ENCODE data around the gene ATP8A1. TPM values are rescaled to one million over a fixed set of nuclear protein-coding genes. Genes with fewer than 3 reads are reported as not detected.

The ATP8A1 gene
- total RNA-seq, 4 donors from 2014 or later, result 6.2 to 10.8 (median 7.1) TPM

- WGBS, result 55% methylated on average over 17 of the region's 17 CpGs
- H3K4me3 ChIP-seq, result peak overlapping the region; percentile 56 to 64 (median 60)
- TF ChIP-seq EP300 (IDR thresholded peaks at IDR 0.05) (no peak), POLR2AphosphoS5 (IDR thresholded peaks at IDR 0.05) (no peak)
These were observed 260.5 kb downstream of the ATP8A1 start for GRCh38 chr4:42396361-42396751.

DNA sequence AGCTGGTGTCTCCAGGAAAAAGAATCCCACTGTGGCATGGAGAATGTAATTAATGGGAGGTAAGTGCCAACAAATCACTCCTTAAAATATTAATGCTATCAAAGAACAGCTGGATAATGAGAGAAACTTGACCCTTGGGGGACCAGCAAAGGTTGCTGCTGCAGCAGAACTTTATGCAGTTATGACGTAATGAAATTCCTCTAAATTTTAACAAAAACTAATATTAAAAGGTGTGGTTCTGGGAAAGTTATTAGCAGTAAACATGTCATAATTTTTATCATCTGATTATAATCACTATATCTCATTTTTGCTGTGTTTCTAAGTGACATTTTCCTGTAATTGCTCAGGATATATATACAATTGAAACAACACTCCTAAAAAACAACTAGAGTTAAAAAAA lies 261.3 kb downstream of the ATP8A1 start:
- no peaks in the 10 kb centered on the region for H3K36me3 ChIP-seq
- TF ChIP-seq POLR2AphosphoS5 (IDR thresholded peaks at IDR 0.05) (no peak), POLR2A (IDR thresholded peaks at IDR 0.05; ENCODE audit: low read depth) (no peak), EP300 (IDR thresholded peaks at IDR 0.05) (no peak)
- TF ChIP-seq, protein P1, sequence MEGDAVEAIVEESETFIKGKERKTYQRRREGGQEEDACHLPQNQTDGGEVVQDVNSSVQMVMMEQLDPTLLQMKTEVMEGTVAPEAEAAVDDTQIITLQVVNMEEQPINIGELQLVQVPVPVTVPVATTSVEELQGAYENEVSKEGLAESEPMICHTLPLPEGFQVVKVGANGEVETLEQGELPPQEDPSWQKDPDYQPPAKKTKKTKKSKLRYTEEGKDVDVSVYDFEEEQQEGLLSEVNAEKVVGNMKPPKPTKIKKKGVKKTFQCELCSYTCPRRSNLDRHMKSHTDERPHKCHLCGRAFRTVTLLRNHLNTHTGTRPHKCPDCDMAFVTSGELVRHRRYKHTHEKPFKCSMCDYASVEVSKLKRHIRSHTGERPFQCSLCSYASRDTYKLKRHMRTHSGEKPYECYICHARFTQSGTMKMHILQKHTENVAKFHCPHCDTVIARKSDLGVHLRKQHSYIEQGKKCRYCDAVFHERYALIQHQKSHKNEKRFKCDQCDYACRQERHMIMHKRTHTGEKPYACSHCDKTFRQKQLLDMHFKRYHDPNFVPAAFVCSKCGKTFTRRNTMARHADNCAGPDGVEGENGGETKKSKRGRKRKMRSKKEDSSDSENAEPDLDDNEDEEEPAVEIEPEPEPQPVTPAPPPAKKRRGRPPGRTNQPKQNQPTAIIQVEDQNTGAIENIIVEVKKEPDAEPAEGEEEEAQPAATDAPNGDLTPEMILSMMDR (IDR thresholded peaks at IDR 0.05), result no peak
- intact Hi-C loops (cut with DNase I), result loop anchor here (10.0 kb wide), 1 partner anchor 119 kb away; no protein-coding TSS in a partner anchor
- WGBS, result 76% methylated on average over 1 of the region's 1 CpG
- peaks cover 11 to 31% (median 29%) of the 10 kb centered on the region in 4 donors for H3K4me1 ChIP-seq
- H3K9me3 ChIP-seq, result no peaks in the 10 kb centered on the region
- DNase-seq (ENCODE audit: extremely low spot score), result no peak
- peaks cover 0 to 51% (median 15%) of the 10 kb centered on the region in 4 donors for H3K27me3 ChIP-seq
- no peak overlapping the region for H3K4me3 ChIP-seq
- no peak overlapping the region for H3K27ac ChIP-seq (replicated peaks in 1 of 4)

More at GRCh38 chr4:42396361-42396751, 260.5 kb downstream of the ATP8A1 start:
- H3K27ac ChIP-seq (replicated peaks in 1 of 4), result no peak overlapping the region
- no peak for DNase-seq (ENCODE audit: extremely low spot score)
- H3K9me3 ChIP-seq, result no peaks in the 10 kb centered on the region
- H3K27me3 ChIP-seq, result peaks cover 0 to 59% (median 17%) of the 10 kb centered on the region in 4 donors
- intact Hi-C loops (cut with DNase I), result loop anchor here (10.0 kb wide), 1 partner anchor 118 kb away; no protein-coding TSS in a partner anchor
- no peaks in the 10 kb centered on the region for H3K36me3 ChIP-seq
- peaks cover 11 to 31% (median 29%) of the 10 kb centered on the region in 4 donors for H3K4me1 ChIP-seq

DNA sequence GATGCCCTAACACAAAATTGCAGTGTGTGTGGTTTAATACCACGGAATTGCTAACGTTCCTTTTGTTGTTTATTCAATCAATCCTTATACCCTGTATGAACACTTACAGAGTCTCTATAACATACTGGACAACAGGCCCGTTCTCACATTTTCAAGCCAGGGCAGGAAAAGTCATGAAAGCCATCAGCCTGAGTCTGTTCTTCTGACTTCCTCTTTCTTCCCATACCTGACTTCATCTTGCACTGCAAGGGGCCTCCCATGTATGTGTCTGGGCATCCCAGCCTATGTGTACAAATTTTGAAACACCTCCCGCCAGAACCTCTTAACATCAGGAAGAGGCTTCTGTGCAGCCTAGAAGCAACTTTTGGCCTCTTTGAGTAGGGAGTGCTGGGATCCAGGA lies 264.5 kb downstream of the ATP8A1 start:
- H3K4me1 ChIP-seq, result peaks cover 0 to 12% (median 10%) of the 10 kb centered on the region in 4 donors
- H3K27ac ChIP-seq (replicated peaks in 1 of 4), result no peak overlapping the region
- intact Hi-C loops (cut with DNase I), result loop anchor here (10.0 kb wide), 1 partner anchor 122 kb away; no protein-coding TSS in a partner anchor
- TF ChIP-seq POLR2AphosphoS5 (IDR thresholded peaks at IDR 0.05) (no peak), POLR2A (IDR thresholded peaks at IDR 0.05; ENCODE audit: low read depth) (no peak), EP300 (IDR thresholded peaks at IDR 0.05) (no peak)
- TF ChIP-seq, protein P1 (IDR thresholded peaks at IDR 0.05), result no peak
- DNase-seq (ENCODE audit: extremely low spot score), result no peak
- H3K4me3 ChIP-seq, result no peak overlapping the region
- H3K9me3 ChIP-seq, result no peaks in the 10 kb centered on the region
- WGBS, result 95% methylated on average over 4 of the region's 4 CpGs
- H3K36me3 ChIP-seq, result no peaks in the 10 kb centered on the region
- peaks cover 0 to 20% (median 5%) of the 10 kb centered on the region in 4 donors for H3K27me3 ChIP-seq

DNA sequence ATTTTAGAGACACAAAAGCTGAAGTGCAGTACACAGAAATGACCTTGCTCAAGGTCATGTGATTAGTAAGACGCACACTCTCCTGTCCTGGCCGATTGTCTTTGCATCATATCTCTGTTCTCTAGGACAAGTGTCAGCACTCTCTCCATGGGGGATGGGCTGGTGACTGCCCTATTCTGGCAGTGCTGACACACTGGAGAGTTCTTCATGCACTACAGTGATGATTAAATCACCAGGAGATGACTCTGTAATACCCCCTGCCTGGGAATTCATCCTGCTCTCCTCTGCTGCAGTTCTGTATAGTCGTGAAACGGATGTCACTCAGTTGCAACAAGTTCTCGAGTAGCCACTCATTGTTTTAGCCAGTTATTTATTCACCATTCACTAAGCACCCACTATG lies 264.9 kb downstream of the ATP8A1 start:
- DNase-seq (ENCODE audit: extremely low spot score), result no peak
- TF ChIP-seq POLR2A (IDR thresholded peaks at IDR 0.05; ENCODE audit: low read depth) (no peak), EP300 (IDR thresholded peaks at IDR 0.05) (no peak), POLR2AphosphoS5 (IDR thresholded peaks at IDR 0.05) (no peak)
- TF ChIP-seq, protein P1 (IDR thresholded peaks at IDR 0.05), result no peak
- no peak overlapping the region for H3K4me3 ChIP-seq
- H3K36me3 ChIP-seq, result no peaks in the 10 kb centered on the region
- H3K9me3 ChIP-seq, result no peaks in the 10 kb centered on the region
- WGBS, result 73% methylated on average over 5 of the region's 5 CpGs
- intact Hi-C loops (cut with DNase I), result loop anchor here (10.0 kb wide), 1 partner anchor 123 kb away; no protein-coding TSS in a partner anchor
- no peak overlapping the region for H3K27ac ChIP-seq (replicated peaks in 1 of 4)
- peaks cover 0 to 16% (median 3%) of the 10 kb centered on the region in 4 donors for H3K27me3 ChIP-seq
- H3K4me1 ChIP-seq, result peaks cover 0 to 7% (median 5%) of the 10 kb centered on the region in 4 donors

DNA sequence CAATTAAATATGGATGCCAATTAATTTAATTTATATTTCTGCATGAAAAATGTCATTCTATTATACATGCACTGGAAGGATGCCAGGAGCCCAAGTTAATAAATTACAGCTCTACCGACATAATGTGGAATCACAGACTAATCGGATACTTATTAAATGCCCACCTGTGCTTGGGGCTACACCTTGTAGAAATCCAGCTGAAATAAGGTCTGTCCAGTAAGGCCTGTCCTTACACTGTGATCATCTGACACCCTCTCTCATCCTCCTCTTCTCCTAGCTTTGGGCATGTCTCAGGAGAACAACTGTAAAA lies 265.6 kb downstream of the ATP8A1 start:
- peaks cover 0 to 9% (median 0%) of the 10 kb centered on the region in 4 donors for H3K27me3 ChIP-seq
- intact Hi-C loops (cut with DNase I), result loop anchor here (10.0 kb wide), 1 partner anchor 123 kb away; no protein-coding TSS in a partner anchor
- no peak overlapping the region for H3K27ac ChIP-seq (replicated peaks in 1 of 4)
- no peaks in the 10 kb centered on the region for H3K9me3 ChIP-seq
- WGBS, result 86% methylated on average over 2 of the region's 2 CpGs
- H3K4me1 ChIP-seq, result peaks cover 0 to under 1% (median 0%) of the 10 kb centered on the region in 4 donors
- no peaks in the 10 kb centered on the region for H3K36me3 ChIP-seq
- no peak overlapping the region for H3K4me3 ChIP-seq
- no peak for DNase-seq (ENCODE audit: extremely low spot score)
- TF ChIP-seq, protein P1 (IDR thresholded peaks at IDR 0.05), result no peak
- TF ChIP-seq POLR2AphosphoS5 (IDR thresholded peaks at IDR 0.05), result no peak
- TF ChIP-seq EP300 (IDR thresholded peaks at IDR 0.05), result no peak
- TF ChIP-seq POLR2A (IDR thresholded peaks at IDR 0.05; ENCODE audit: low read depth), result no peak

Data from esophagus muscularis mucosa (tissue), 4 donors.